NAMALWA (cell line): Measurements from ENCODE around the gene PLVAP.
A peak's percentile ranks its signal among the peaks of the same experiment; 100 is the strongest.

Source experiments
- DNase-seq: peaks from one replicate; pipeline ENCODE4 v3.0.0-alpha.2; 2015; ENCODE audit warnings: low spot score

The PLVAP gene

DNA sequence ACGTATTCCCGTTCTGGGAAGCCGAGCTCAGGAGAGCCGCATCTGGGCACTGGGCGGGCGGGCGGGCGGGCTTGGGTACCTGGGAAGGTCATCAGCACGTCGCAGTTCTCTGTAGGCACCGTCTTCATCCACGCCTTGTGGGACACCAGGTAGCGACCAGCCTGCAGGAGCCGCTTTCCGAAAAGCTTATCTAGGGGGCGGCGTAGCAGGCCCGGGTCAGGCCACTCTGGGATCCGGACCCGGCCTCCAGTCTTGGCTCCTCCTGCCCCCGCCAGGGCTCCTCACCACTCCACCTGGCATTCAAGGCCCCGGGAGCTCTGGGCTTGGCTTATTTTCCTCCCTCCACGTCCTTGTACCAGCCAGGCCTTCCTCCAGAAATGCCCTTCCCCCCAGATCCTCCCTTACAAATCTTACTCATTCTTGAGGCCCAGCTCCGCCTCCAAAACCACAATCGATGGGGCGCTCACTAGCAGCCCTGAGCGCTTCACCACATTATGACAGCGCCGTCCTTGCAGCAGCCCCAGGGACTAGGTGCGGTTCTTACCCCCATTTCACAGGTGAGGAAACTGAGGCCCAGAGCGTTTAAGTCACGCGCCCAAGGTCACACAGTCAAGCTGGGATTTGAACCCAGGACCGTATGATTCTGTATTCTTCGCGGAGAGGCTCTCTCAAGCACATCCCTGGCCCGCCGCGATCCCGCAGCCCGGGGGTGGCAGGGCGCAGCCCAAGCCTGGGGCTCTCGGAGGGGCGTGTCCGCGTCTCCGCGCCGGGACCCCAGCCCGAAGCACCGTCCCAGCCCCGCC, 43.3 kb downstream of the PLVAP start:
- peak; percentile 22 for DNase-seq

DNA sequence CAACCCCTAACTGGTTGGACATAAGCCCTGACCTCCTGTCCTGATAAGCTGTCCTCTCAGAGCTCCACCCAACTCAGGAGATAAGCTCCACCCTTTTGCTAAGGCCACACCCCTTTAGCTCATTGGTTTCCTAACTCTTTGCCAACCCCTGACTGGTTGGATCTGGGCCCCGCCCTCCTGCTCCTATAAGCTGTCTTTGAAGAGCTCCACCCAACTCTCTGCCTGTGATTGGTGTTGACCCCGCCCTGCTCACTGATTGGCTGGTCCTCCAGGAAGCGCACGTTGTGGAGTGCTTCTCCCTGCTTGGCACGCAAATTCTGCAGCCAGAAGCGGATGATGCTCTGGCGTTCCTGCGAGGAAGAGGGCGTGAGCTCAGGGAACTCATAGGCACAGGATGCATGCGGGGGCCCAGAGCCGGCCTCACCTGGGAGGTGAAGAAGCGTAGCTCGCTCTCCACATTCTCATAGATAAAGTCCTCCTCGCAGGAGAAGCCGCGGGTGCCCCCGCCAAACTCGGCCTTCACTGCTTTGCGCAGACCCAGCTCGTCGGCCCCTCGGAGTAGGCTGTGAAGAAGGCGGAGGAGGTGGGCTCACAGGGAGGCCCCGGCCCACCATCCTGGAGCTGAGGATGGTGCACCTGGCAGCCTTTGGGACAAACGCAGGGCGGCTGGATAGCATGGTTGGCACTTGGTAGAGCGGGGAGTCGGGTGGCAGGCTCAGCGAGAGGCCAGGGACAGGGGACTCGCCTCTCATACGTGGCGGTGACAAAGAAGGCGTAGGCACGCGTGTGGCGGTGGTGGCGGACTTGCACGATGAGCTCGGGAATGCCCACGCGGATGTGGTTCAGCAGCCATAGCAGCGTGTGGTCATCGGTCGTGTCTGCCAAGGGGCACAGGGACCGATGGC, 44.2 kb downstream of the PLVAP start:
- DNase-seq, result peak; percentile 99

DNA sequence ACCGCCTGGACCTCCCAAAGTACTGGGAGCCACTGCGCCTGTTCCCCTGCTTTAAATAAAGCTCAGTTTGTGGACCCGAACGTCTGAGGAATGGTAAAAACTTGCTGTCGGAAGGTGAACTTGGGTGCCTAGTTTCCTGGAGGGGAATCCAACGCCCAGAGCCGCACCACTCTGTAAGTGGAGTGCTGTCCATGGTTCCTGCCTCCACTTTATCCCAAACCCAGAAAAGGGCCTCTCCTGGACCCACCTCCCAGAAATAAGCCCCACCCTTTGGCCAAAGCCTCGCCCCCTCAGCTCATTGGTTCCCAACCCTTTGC, 44.8 kb downstream of the PLVAP start:
- no peak for DNase-seq

DNA sequence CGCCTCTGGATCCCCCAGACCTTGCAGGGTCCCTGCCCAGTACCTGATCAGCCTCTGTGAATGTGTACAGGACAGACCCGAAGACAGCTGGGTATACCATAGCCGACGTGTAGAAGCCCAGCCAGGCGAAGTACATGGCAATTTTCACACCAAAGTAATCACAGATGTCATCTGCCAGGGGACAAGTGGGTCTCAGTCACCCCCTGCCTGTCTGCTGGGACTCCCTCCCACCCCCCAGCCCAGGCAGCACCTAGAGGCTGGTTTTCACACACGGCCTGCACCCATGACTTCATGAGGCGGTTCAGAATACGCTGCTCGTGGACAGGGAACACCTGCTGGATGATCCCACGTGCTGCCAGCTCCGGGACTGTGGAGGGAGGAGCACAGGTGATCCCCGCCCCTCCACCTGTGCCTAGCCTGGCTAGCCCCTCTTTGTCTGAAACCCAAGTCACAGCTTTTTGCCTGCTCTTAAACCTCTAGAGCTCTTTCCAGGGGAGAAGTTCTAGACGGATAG, 46.0 kb downstream of the PLVAP start:
- DNase-seq, result peak; percentile 26

DNA sequence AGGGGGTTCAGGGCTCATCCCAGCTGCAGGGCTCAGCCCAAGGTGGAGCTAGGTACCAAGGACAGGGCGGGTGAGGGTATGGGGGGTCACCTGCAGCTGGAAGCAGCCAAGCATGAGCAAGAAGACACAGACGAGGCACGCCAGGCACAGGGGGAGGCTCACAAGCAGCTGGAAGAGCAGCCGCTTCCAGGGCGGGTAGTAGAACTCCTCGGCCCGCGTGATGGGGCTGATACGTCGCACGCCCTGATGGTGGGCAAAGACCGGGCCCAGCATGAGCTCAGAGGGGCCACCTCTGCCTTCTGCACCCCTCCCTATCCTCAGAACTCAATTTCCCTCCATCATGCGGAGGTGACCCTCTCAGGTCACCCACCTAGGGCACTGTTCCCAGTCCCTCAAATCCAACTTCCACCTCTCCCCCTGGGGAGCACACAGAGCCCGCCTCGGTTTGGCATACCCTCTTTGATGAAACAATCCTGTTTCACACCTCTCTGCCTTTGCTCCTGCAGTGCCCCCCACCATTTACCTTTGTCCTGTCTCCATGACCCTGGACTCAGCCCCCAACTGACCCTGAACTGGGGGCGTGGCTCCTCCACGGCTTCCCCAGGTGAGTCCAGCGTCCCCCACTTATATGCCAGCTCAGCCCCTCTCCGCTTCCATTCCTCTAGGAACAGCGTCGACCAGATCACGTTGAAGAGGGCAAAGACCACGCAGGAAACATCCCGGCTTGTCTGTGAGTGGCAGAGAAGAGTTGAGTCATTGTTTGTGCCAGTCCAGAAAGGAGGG, 46.7 kb downstream of the PLVAP start:
- DNase-seq, result no peak

DNA sequence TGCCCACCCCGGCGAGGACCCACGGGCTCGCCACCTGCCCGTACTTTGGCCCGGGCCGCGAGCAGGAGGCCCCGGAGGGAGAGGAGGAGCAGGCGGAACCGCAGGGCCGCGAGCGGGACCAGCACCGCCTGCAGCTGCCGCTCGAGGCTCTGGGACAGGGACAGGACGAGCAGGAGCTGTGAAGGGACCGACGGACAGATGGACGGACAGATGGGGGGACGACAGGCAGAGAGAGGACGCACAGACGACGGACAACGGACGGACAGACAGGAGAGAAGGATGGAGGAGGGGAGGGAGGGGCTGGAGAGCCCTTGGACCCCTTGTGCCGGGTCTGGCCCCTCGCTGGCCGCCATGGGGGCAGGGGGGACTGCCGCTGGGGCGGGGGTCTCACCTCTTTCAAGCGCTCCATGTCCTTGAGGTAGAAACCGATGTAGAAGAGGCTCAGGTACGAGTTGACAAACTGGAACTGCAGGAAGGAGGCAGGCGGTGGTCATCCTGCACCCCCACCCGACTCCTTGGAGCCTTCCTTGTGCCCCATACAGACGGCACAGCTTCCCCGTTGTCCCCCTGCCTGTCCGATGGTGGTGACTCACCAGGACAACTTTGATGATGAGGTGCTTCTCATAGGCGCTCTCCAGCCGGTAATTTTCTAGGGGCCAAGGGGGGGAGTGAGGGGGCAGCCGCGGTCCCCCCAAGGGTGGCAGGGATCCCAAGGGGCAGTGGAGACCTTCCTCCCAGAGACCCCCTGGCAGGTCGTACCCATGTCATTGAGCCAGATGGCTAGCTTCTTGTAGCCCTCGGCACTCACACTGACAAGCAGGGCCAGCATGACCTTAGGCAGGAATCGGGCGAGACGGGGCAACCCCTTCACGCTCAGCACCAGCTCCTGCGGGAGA, 47.5 kb downstream of the PLVAP start:
- no peak for DNase-seq

DNA sequence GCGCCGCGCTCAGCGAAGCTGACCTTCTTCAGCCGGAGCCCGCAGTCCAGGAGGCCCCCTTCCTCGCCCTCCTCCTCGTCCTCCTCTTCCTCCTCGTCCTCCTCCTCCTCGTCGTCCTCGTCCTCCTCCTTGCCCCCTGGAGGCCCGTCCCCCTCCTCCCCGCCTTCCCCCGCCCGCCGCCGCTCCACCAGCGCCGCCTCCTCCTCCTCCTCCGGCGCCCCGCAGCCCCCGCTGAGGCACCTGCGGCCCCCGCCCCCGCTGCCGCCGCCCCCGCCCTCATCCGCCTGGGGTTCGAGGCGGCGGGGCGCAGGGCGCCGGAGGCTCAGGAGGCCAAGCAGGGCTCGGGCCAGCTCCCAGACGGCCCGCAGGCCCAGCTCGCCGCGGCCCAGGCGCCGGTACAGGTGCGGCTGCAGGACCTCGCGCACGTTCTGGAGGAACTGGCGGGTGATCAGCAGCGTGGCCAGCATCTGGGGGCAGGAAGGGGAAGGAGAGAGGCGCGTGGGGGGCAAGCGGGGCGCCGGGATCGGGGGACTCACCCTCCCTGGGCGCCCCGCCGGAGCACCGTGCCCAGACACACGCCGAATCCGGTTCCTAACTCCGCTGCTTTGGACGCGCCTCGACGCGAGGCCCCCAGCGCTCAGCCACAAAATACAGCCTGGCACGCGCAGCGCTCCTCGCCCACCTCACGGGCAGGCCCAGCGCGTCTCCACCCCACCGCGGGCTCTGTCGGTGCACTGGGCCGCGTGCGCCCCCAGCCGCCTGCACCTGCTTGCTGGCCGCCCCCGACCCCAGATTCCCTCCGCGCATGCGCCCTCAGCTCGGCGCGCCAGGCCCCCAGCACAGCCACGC, 48.4 kb downstream of the PLVAP start:
- DNase-seq, result no peak

DNA sequence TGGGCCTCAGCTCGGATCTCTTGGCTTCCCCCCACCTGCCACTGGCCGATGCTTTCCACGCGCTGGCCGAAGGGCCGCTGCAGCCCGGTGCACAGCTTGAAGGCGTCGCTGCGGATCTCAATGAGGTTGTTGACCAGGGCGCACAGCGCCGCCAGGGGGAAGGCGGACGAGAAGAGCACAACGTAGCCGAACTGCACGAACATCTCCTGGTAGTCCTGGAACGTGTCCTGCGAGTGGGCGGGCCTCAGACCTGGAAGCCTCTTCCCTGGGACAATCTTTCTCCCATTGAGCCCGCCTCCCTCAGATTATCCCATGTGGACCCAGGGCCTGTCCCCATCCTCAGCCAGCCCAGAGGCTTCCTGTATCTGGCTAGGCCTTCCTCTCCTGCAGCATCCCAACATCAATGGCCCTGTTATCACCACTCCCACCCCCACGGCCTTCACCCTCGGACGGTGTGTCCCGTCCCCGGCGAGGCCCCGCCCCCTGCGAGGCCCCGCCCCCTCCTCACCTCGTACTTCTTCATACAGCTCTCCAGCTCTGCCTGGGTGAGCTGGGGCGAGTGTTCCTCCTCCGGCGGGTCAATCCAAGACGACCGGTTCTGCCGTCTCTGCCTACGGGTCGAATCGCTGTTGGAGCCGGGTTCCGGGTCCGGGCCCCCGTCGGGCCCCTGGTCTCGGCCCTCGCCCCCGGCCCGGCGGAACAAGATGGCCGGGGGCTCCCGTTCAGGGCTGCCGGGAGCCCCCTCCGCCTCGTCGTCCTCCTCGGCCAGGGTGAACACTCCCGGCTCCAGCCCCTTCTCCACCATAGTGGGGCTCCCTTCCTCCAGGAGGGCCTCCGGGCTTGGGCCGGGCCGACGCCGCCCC, 49.3 kb downstream of the PLVAP start:
- peak; percentile 43 for DNase-seq

DNA sequence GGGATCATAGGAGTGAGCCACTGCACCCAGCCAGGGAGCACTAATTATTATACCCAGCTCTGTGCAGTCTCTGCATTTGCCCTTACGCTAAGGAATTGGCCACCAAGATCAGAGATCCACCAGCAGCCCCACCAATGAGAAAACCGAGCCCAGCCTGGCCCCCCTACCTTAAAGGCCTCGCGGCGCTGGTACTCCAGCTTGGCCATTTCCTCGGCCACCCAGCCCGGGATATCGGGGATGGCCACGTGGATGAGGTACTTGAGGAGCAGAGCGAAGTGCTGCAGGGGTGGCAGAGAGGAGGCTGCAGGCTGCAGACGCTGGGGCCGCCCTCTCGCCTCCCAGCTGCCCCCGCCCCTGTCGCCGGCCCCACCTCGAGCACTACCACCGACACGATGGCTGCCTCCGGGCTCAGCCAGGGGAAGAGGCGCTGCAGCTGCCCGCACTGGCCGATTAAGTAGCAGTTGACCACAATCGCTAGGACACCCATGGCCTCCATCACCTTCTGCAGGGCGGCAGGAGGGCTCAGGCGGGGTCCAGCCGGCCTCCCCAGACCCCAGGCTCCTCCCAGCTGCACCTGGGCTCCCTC, 50.0 kb downstream of the PLVAP start:
- DNase-seq, result no peak

DNA sequence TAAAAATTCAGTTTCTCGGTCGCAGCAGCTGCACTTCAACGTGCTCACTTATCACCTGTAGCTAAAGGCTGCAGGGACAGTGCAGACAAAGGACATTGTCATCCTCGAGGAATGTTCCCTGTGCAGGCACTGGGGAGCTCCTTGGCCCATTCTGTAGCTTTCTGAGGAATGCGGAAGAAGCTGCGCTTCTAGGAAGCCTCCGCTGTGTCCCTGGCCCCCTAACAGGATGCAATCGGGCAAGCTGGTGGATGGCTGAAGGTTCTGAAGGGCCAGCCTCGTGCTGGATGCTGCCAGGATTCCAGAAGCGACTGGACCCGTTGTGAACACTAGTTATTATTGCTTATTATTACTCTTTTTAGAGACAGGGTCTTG, 50.6 kb downstream of the PLVAP start:
- DNase-seq, result no peak

DNA sequence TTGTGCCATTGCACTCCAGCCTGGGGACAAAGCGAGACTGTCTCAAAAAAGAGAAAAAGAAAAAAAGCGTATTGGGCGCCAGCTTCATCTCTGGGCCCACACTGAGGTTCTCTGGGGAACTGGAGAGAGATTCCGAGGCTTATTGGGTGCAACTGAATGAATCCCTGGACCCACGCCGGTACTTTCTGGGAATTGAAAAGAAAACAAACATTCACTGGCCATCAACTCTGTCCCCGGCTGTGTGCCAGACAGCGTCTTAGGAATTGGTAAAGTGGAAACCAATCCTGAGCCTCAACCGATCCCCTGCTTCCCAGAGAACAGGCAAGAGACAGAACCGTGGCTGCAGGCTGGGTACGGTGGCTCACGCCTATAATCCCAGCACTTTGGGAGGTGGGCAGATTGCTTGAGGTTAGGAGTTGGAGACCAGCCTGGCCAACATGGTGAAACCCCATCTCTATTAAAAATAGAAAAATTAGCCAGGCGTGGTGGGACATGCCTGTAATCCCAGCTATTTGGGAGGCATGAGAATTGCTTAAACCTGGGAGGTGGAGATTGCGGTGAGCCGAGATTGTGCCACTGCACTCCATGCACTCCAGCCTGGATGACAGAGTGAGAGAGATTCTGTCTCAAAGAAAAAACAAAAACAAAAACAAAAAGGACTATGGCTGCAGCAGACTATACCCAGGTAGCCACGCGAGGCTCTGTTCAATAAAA, 51.1 kb downstream of the PLVAP start:
- no peak for DNase-seq

DNA sequence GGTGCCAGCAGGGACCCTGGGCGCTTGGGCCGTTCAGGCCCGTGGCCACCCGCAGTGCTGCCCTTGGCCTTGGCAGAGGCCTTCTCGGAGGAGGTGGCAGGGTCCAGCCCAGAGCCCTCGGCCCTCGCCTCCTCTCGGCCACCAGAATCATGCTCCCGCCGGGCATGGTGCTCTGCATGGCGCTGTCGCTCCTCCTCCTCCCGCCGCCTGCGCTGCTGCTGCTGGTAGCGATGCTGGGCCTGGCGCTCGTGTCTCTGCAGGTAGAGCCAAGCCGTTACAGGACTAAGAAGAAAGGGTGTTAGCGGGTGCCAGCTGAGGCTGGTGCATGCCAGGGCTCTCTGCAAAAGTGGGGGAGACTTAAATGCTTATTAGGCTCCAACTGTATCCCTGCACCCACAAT, 52.0 kb downstream of the PLVAP start:
- DNase-seq, result no peak

DNA sequence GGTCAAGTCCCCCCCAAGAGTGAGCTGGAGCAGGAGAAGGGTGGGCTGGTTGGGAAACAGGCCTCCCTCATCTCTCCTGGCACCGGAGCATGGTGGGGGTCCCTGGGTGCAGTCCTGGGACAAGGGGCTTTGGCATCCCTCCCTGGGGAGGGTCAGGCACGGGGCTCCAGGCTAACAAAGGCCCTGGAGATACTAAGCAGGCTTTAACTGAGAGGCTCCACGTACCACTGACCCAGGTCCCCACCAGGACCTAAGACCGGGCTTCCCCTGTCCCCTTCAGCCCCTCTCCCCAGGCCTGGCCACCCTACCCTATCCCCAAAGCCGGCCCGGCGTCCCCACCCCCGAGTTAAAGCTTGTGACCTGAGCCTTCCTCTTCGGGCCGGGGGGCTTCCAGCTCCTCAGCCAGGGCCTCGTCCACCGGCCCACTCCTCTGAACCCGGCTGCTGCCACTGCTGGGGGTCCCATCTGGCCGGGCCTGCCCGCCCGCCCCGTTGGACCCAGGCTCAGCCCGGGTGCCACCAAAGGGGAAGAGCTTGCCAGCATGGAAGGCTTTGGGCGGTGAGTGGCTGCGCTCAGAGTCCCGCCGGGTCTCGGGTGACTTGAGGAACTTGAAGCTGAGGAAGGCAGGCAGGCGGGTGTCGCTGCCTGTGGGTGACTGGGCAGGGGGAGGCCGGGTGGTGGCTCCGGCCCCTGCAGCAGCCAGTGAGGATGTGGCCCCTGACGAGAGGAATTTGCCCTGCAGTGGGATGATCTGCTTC, 52.6 kb downstream of the PLVAP start:
- DNase-seq, result no peak

DNA sequence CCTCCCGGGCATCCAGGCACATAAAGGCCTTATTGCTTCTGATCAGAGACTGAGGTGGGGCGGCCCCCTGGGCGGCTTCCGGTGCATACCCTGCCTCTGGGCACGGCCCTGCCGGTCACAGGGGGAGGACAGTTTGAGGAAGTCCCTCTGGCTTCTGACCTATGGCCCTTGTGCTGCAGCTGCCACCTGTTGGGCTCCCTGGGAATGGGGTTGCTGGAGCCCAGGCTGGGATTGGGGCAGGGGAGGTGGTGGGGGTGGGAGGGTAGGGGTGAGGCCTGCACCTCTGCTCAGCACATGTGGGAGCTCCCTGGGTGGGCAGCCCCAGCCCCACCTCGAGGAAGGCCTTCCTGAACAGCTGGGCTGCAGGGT, 53.2 kb downstream of the PLVAP start:
- DNase-seq, result no peak

DNA sequence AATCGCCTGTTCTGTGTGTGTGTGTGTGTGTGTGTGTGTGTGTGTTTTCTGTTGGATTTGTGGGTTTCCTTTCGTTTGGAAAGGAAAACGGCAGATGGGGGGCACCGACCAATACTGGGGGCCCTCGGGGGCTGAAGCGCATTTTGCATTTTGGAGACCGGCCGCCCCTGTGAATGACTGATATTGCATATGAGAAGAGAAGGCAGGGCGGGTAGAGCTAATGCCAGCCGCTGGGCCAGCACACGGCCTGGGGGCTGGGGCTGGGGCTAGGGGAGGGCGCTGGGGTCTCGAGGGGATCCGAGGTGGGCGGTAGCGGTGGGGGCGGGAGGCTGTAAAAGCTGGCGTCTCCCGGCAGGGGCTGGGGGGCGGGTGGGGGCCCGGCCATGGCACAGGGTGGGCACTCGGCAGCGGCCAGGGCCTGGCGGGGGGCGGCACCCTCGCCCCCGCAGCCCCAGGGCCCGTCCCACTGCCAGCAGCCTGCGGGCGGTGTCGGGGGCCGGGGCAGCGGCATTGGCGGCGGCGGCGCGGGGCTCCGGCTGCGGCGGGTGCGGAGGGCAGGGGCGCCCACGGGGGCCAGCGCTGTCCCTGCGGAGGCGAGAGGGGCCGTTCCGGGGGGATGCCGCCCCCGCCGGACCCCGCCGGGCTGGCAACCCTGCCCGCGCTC, 53.7 kb downstream of the PLVAP start:
- DNase-seq, result no peak

DNA sequence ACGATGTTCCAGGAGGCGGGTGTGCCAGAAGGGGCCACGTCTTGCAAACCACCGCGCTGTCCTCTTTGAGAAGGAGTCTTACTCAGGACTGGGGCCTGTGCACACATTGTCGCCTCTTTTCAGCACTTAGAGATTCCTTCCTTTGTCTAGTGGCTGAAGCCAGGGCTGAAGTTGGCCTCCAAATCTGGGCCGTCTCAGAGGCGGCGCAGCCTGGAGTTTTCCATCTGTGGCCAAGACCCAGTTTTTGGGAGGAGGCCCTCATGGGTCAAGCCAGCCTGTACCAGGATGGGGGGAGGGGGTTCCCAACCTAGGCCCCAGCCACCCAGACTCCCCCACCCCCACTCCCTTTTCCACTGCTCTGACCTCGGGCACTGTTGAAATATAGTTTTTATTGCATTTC, 54.3 kb downstream of the PLVAP start:
- no peak for DNase-seq
